ENCODE data around the gene CARMIL3. TPM values are rescaled to one million over a fixed set of nuclear protein-coding genes. Genes with fewer than 3 reads are reported as not detected.
"Not testable (repeated sequence)": the region's sequence is repeated elsewhere in the genome, so short reads cannot be mapped to it uniquely, and the experiment has no call there.

The CARMIL3 gene
- total RNA-seq, 1 donor from 2014 or later, result 0.77 TPM

DNA sequence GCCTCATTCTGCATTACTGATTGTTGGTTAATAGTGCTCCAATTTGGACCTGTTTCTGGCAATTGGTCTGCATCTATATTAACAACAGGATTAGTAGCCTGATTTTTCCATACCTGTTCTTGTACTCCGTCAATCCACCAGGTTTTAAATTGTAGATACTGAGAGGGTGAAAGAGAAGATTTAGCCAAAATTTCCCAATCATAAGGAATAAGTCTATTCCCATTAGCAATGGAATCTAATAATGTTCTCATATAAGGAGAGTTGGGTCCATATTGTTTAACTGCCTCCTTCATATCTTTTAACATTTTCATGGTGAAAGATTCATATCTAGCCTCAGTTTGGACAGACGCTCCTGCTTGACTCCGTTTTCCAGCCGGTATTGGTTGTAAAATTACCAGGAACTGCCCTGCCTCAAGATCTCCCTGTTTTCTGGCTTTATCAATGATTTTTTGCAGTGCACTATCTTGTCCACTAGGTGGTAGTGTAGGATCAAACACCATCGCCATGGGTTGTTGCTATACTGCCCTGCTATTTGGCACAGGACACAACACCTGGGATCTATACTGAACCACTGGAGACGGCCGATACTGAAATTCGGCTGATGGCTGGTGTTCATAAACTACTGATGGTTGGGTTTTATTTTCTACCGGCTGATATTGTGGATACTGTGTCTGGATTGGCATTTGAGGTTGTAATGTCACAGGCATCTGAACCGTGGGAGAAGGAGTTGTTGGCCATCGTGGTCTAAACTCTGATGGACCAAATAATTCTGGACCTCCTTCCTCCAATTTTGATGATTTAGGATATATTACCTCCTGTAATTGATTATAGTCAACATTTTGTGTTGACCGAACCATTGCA is 37.9 kb upstream of the CARMIL3 start:
- peaks cover 34% of the 10 kb centered on the region for H3K4me1 ChIP-seq
- no peaks in the 10 kb centered on the region for H4K20me1 ChIP-seq (ENCODE audit: low read depth)
- Mint-ChIP-seq H3K4me1 (no peaks in the 10 kb centered on the region), H3K9me3 (peaks cover 10% of the 10 kb centered on the region), H3K27me3 (ENCODE audit: insufficient read depth, low read depth) (peaks cover 4% of the 10 kb centered on the region), H3K4me3 (no peak overlapping the region), H3K27ac (no peak overlapping the region), H3K36me3 (no peaks in the 10 kb centered on the region)
- H3K27me3 ChIP-seq, result no peaks in the 10 kb centered on the region
- H3K36me3 ChIP-seq, result no peaks in the 10 kb centered on the region
- H3F3A ChIP-seq (ENCODE audit: low read depth), result peaks cover 21% of the 10 kb centered on the region
- peak; percentile 75 for DNase-seq (ENCODE audit: low spot score)
- H3K4me2 ChIP-seq, result peak overlapping the region; percentile 59
- H3K9me3 ChIP-seq (ENCODE audit: low read depth), result no peaks in the 10 kb centered on the region
- no peaks in the 10 kb centered on the region for H3K79me2 ChIP-seq (ENCODE audit: low read depth)
- TF ChIP-seq, protein P1, sequence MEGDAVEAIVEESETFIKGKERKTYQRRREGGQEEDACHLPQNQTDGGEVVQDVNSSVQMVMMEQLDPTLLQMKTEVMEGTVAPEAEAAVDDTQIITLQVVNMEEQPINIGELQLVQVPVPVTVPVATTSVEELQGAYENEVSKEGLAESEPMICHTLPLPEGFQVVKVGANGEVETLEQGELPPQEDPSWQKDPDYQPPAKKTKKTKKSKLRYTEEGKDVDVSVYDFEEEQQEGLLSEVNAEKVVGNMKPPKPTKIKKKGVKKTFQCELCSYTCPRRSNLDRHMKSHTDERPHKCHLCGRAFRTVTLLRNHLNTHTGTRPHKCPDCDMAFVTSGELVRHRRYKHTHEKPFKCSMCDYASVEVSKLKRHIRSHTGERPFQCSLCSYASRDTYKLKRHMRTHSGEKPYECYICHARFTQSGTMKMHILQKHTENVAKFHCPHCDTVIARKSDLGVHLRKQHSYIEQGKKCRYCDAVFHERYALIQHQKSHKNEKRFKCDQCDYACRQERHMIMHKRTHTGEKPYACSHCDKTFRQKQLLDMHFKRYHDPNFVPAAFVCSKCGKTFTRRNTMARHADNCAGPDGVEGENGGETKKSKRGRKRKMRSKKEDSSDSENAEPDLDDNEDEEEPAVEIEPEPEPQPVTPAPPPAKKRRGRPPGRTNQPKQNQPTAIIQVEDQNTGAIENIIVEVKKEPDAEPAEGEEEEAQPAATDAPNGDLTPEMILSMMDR (IDR thresholded peaks at IDR 0.05), result peak; percentile 90
- no peak for TF ChIP-seq EZH2 (IDR thresholded peaks at IDR 0.05)
- TF ChIP-seq EZH2phosphoT487 (IDR thresholded peaks at IDR 0.05), result no peak
- H3K9ac ChIP-seq, result no peak overlapping the region
- H3K4me3 ChIP-seq, result no peak overlapping the region
- H3K27ac ChIP-seq, result no peak overlapping the region
- no peak overlapping the region for H2AFZ ChIP-seq (replicated peaks)

DNA sequence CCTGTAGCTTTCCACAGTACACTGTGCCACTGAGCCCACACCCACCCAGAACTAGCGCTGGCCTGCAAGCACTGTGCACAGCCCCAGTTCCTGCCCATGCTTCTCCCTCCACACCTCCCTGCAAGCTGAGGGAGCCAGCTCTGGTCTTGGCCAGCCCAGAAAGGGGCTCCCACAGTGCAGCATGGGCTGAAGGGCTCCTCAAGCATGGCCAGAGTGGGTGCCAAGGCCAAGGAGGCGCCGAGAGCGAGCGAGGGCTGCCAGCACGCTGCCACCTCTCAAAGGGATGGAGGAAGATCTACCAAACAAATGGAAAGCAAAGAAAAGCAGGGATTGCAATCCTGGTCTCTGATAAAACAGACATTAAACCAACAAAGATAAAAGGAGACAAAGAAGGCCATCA is 36.1 kb upstream of the CARMIL3 start:
- Histone ChIP-seq H3F3A (ENCODE audit: low read depth) (peaks cover 21% of the 10 kb centered on the region), H3K4me1 (peaks cover 31% of the 10 kb centered on the region)
- not testable (repeated sequence) for H3K36me3 ChIP-seq; H3K27ac Mint-ChIP-seq; H3K9me3 ChIP-seq (ENCODE audit: low read depth); H3K4me3 ChIP-seq; H3K27ac ChIP-seq; H3K4me1 Mint-ChIP-seq; H3K4me2 ChIP-seq; H3K4me3 Mint-ChIP-seq; DNase-seq (ENCODE audit: low spot score); H3K9ac ChIP-seq; H2AFZ ChIP-seq (replicated peaks); H3K27me3 Mint-ChIP-seq (ENCODE audit: insufficient read depth, low read depth); H4K20me1 ChIP-seq (ENCODE audit: low read depth); H3K27me3 ChIP-seq; H3K36me3 Mint-ChIP-seq; H3K79me2 ChIP-seq (ENCODE audit: low read depth)
- peaks cover 13% of the 10 kb centered on the region for H3K9me3 Mint-ChIP-seq

DNA sequence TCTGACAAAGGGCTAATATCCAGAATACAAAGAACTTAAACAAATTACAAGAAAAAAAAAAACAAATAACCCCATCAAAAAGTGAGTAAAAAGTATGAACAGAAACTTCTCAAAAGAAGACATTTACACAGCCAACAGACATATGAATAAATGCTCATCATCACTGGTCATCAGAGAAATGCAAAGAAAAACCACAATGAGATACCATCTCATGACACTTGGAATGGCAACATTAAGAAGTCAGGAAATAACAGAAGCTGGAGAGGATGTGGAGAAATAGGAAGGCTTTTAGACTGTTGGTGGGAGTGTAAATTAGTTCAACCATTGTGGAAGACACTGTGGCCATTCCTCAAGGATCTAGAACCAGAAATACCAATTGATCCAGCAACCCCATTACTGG is 32.8 kb upstream of the CARMIL3 start:
- H3K9me3 ChIP-seq (ENCODE audit: low read depth); H4K20me1 ChIP-seq (ENCODE audit: low read depth); H3K27ac Mint-ChIP-seq; DNase-seq (ENCODE audit: low spot score); H3K27me3 Mint-ChIP-seq (ENCODE audit: insufficient read depth, low read depth); H3K9ac ChIP-seq; H3K4me2 ChIP-seq; H3K27ac ChIP-seq; H3K36me3 Mint-ChIP-seq; H3K4me3 Mint-ChIP-seq; H2AFZ ChIP-seq (replicated peaks); H3K4me1 Mint-ChIP-seq; H3K27me3 ChIP-seq; H3F3A ChIP-seq (ENCODE audit: low read depth); H3K36me3 ChIP-seq; H3K79me2 ChIP-seq (ENCODE audit: low read depth); H3K4me3 ChIP-seq; H3K4me1 ChIP-seq: not testable (repeated sequence)
- peaks cover 13% of the 10 kb centered on the region for H3K9me3 Mint-ChIP-seq

DNA sequence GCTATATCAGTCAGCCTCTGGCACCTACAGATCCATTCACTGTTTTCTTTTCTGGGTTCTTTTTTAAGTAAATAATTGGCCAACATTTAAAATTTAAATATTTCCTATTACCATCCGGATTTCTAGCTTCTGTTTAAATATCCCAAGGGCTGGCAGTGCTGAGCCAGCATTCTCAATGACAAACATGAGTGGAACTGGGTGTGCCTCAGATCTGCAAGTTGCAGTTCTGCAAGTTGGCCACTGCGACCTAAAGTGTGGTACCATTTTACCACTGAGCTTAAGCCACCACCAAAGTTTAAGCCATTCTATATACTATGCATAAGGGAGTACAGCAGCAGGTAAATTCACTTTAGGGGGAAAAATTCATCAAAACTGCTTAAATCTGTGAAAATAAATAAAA is 31.9 kb upstream of the CARMIL3 start:
- not testable (repeated sequence) for DNase-seq (ENCODE audit: low spot score); H3K4me2 ChIP-seq; H3K27ac ChIP-seq; H3K79me2 ChIP-seq (ENCODE audit: low read depth); H3K36me3 ChIP-seq; H3K4me1 Mint-ChIP-seq; H3K4me3 Mint-ChIP-seq; H4K20me1 ChIP-seq (ENCODE audit: low read depth); H3K36me3 Mint-ChIP-seq; H3F3A ChIP-seq (ENCODE audit: low read depth); H2AFZ ChIP-seq (replicated peaks); H3K4me3 ChIP-seq; H3K27me3 ChIP-seq; H3K4me1 ChIP-seq; H3K9me3 ChIP-seq (ENCODE audit: low read depth); H3K27me3 Mint-ChIP-seq (ENCODE audit: insufficient read depth, low read depth); H3K27ac Mint-ChIP-seq; H3K9ac ChIP-seq
- TF ChIP-seq, protein P1 (IDR thresholded peaks at IDR 0.05), result peak; percentile 13
- H3K9me3 Mint-ChIP-seq, result peaks cover 13% of the 10 kb centered on the region

DNA sequence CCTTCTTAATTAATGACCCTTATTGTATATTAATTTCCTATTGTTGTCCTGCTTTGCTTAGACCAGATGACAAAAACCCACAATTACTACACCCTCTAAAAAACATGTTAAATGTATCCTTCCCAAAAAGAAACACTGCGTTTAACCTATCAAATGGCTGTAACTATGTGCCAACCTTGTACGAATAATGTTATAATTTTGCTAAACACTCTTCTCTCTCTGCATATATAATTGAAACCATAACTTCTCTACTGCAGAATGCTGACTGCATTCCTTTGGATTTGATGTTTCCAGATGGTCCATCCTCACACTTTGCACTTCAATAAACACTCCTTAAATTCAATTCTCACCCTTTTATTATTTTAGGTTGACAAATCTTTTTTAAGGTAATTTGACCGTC is 31.3 kb upstream of the CARMIL3 start:
- H3K9ac ChIP-seq; H3K36me3 ChIP-seq; H3K27me3 ChIP-seq; H3K4me3 ChIP-seq; H3K9me3 ChIP-seq (ENCODE audit: low read depth); DNase-seq (ENCODE audit: low spot score); H3K4me3 Mint-ChIP-seq; H2AFZ ChIP-seq (replicated peaks); H3K4me2 ChIP-seq; H3K4me1 ChIP-seq; H3K79me2 ChIP-seq (ENCODE audit: low read depth); H3F3A ChIP-seq (ENCODE audit: low read depth); H3K4me1 Mint-ChIP-seq; H3K27me3 Mint-ChIP-seq (ENCODE audit: insufficient read depth, low read depth); H3K36me3 Mint-ChIP-seq; H3K27ac Mint-ChIP-seq; H3K27ac ChIP-seq; H4K20me1 ChIP-seq (ENCODE audit: low read depth): not testable (repeated sequence)
- peaks cover 15% of the 10 kb centered on the region for H3K9me3 Mint-ChIP-seq

DNA sequence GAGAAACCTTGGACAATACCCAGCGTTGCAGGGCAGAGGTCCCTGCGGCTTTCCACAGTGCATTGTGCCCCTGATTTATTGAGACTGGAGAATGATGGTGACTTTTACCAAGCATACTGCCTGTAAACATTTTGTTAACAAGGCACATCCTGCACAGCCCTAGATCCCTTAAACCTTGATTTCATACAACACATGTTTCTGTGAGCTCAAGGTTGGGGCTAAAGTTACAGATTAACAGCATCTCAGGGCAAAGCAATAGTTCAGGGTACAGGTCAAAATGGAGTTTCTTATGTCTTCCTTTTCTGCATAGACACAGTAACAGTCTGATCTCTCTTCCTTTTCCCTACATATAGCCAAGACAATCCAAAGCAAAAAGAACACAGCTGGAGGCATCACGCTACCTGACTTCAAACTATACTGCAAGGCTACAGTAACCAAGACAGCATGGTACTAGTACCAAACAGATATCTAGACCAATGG is 26.8 kb upstream of the CARMIL3 start:
- not testable (repeated sequence) for H3K79me2 ChIP-seq (ENCODE audit: low read depth); H3K9me3 ChIP-seq (ENCODE audit: low read depth); H3K27me3 Mint-ChIP-seq (ENCODE audit: insufficient read depth, low read depth); H3K4me3 ChIP-seq; H3K9ac ChIP-seq; H3K27ac Mint-ChIP-seq; DNase-seq (ENCODE audit: low spot score); H3K27me3 ChIP-seq; H2AFZ ChIP-seq (replicated peaks); H3K9me3 Mint-ChIP-seq; H3K4me2 ChIP-seq; H3K4me3 Mint-ChIP-seq; H3K36me3 Mint-ChIP-seq; H3F3A ChIP-seq (ENCODE audit: low read depth); H3K4me1 Mint-ChIP-seq; H3K36me3 ChIP-seq; H4K20me1 ChIP-seq (ENCODE audit: low read depth); H3K27ac ChIP-seq; H3K4me1 ChIP-seq

All from neural progenitor cell (in vitro differentiated cells).